Measurements from ENCODE around the gene APEX2. TPM values are rescaled to one million over a fixed set of nuclear protein-coding genes. Genes with fewer than 3 reads are reported as not detected.
"Not testable (repeated sequence)": the region's sequence is repeated elsewhere in the genome, so short reads cannot be mapped to it uniquely, and the experiment has no call there.

APEX2 gene
- total and polyA plus RNA-seq, 2 donors (not counting 3 experiments of a cell fraction or from before 2014, with no cell fraction given) = 26.6 to 54.1 TPM

DNA sequence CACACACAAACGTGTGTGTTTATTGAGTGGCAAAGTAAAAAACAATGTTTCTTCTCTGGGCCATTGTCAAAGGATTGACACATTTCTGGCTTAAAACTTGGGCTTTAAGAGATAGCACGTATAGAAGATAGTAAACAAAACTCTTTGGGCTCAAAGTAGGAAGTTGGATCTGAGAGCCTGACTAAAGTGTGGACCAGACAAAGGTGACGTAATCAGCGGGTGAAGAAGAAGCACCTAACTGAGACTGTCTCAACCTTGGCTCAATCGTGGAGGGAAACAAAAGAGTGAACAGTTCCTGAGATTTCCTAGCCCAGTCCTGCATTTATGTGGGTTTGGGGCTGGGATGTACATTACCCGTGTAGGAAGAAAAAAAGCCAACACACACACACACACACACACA is 19.8 kb upstream of the APEX2 start:
- no peaks in the 10 kb centered on the region for H3K9me1 ChIP-seq (replicated peaks; ENCODE audit: control insufficient read depth, extremely low read depth, insufficient read depth, low read length)
- FAIRE-seq = no peak

GRCh38 chrX:54983306-54983705 is 16.9 kb upstream of the APEX2 start:
- H3K27ac ChIP-seq (ENCODE audit: insufficient read depth, low read depth, low read length); dilution Hi-C loops (cut with MboI; ENCODE audit: extremely low pct_ligation_motif_present, low sequenced_read_pairs); H3K79me2 ChIP-seq (ENCODE audit: control insufficient read depth, insufficient read depth, low read length); H4K20me1 ChIP-seq (replicated peaks; ENCODE audit: control insufficient read depth, extremely low read depth, insufficient read depth, low read length); H3K4me1 ChIP-seq (ENCODE audit: control insufficient read depth, extremely low read depth, insufficient read depth, low read length); H3K9me1 ChIP-seq (replicated peaks; ENCODE audit: control insufficient read depth, extremely low read depth, insufficient read depth, low read length); H3K27me3 ChIP-seq (ENCODE audit: control insufficient read depth in 2 of 2, insufficient read depth in 2 of 2, low read length in 2 of 2); BruUV-seq (replicated peaks); intact Hi-C loops (cut with micrococcal nuclease); H3K36me3 ChIP-seq (ENCODE audit: control insufficient read depth in 2 of 2, extremely low read depth in 1 of 2, insufficient read depth in 2 of 2, low read length in 2 of 2); H3K4me2 ChIP-seq (ENCODE audit: insufficient read depth, low read length); H3K9me3 ChIP-seq (replicated peaks; ENCODE audit: control insufficient read depth, insufficient read depth, low read length); POLR2A ChIA-PET; H2AFZ ChIP-seq (ENCODE audit: low read depth, low read length); CTCF ChIA-PET; H3K4me3 ChIP-seq (replicated peaks in 1 of 3; ENCODE audit: insufficient read depth in 1 of 3, low read depth in 1 of 3, low read length in 3 of 3); H3K9ac ChIP-seq (replicated peaks; ENCODE audit: extremely low read depth, insufficient read depth, low read length); DNase-seq (ENCODE audit: low read depth, low spot score): not testable (repeated sequence)
- peak; percentile 8 for FAIRE-seq

More for the DNA sequence above, 19.8 kb upstream of the APEX2 start:
- no peaks in the 10 kb centered on the region for H3K79me2 ChIP-seq (ENCODE audit: control insufficient read depth, insufficient read depth, low read length)
- no peaks in the 10 kb centered on the region for H3K36me3 ChIP-seq (ENCODE audit: control insufficient read depth in 2 of 2, extremely low read depth in 1 of 2, insufficient read depth in 2 of 2, low read length in 2 of 2)
- peaks cover 0 to 2% of the 10 kb centered on the region in 2 experiments for H3K27me3 ChIP-seq (ENCODE audit: control insufficient read depth in 2 of 2, insufficient read depth in 2 of 2, low read length in 2 of 2)
- no peak overlapping the region for H3K27ac ChIP-seq (ENCODE audit: insufficient read depth, low read depth, low read length)
- TF ChIP-seq, protein P1, sequence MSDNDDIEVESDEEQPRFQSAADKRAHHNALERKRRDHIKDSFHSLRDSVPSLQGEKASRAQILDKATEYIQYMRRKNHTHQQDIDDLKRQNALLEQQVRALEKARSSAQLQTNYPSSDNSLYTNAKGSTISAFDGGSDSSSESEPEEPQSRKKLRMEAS (IDR thresholded peaks at IDR 0.05; ENCODE audit: insufficient read depth, insufficient read length) = no peak
- no peak for TF ChIP-seq FOS (IDR thresholded peaks at IDR 0.05; ENCODE audit: borderline replicate concordance, insufficient read depth, low read length)
- no peak for TF ChIP-seq POLR2AphosphoS5 (IDR thresholded peaks at IDR 0.05; ENCODE audit: insufficient read depth, low read depth, low read length)
- dilution Hi-C loops (cut with MboI; ENCODE audit: extremely low pct_ligation_motif_present, low sequenced_read_pairs) = no loop called here
- no TSS peak for BruUV-seq (replicated peaks)
- H3K9ac ChIP-seq (replicated peaks; ENCODE audit: extremely low read depth, insufficient read depth, low read length) = no peak overlapping the region
- no peak for DNase-seq (ENCODE audit: low read depth, low spot score)
- intact Hi-C loops (cut with micrococcal nuclease) = no loop called here
- no peaks in the 10 kb centered on the region for H3K9me3 ChIP-seq (replicated peaks; ENCODE audit: control insufficient read depth, insufficient read depth, low read length)
- H3K4me1 ChIP-seq (ENCODE audit: control insufficient read depth, extremely low read depth, insufficient read depth, low read length) = no peaks in the 10 kb centered on the region
- H3K4me3 ChIP-seq (replicated peaks in 1 of 3; ENCODE audit: insufficient read depth in 1 of 3, low read depth in 1 of 3, low read length in 3 of 3) = no peak overlapping the region
- ChIA-PET POLR2A (no interaction called here), CTCF (no interaction called here)
- H2AFZ ChIP-seq (ENCODE audit: low read depth, low read length) = no peak overlapping the region
- no peaks in the 10 kb centered on the region for H4K20me1 ChIP-seq (replicated peaks; ENCODE audit: control insufficient read depth, extremely low read depth, insufficient read depth, low read length)
- no peak overlapping the region for H3K4me2 ChIP-seq (ENCODE audit: insufficient read depth, low read length)

Measured in endothelial cell of umbilical vein (primary cell).